Ovary (tissue), 9 donors: ENCODE data around the gene XYLT2. TPM values are rescaled to one million over a fixed set of nuclear protein-coding genes. Genes with fewer than 3 reads are reported as not detected.

Source experiments
- DNase-seq, 5 donors: peaks; one replicate each; pipeline ENCODE4 v3.0.0-alpha.2; 2019 to 2020
- H3K27ac ChIP-seq, 2 donors: fragments of 200-600 bp; one replicate each; pipeline versions ENCODE4 v1.5.1 to v1.8.0; 2019 to 2022
- H3K27me3 ChIP-seq: fragments of 200-600 bp; one replicate; pipeline ENCODE4 v1.8.0; 2022
- H3K36me3 ChIP-seq: fragments of 200-600 bp; sonication (generic); one replicate; pipeline ENCODE4 v1.5.1; 2019
- H3K4me1 ChIP-seq: one replicate; pipeline ENCODE4 v1.8.1; 2013; ENCODE audit warnings: mild to moderate bottlenecking, moderate library complexity; ENCODE audit not compliant: insufficient read depth
- H3K4me3 ChIP-seq: fragments of 200-600 bp; sonication (generic); one replicate; pipeline ENCODE4 v1.5.1; 2017
- H3K9me3 ChIP-seq, 2 donors: fragments of 200-600 bp in 1 of 2; sonication (generic) in 1 of 2; one replicate each; pipeline versions ENCODE4 v1.5.1 to v1.8.1; 2013 to 2019; ENCODE audit warnings: mild to moderate bottlenecking in 1 of 2, moderate library complexity in 1 of 2
- CTCF ChIP-seq, 3 donors: fragments of 450-650 bp in 2 of 3; fragments of 200-600 bp in 1 of 3; IDR thresholded peaks; one replicate each; pipeline versions ENCODE4 v1.5.1 to v1.8.0; 2016 to 2022; ENCODE audit warnings: antibody characterized with exemption in 3 of 3, mild to moderate bottlenecking in 1 of 3
- EP300 ChIP-seq: sonication (generic); formaldehyde crosslinking; IDR thresholded peaks from one replicate; pipeline ENCODE4 v1.6.1; 2017; ENCODE audit warnings: antibody characterized with exemption
- POLR2A ChIP-seq: fragments of 450-650 bp; IDR thresholded peaks from one replicate; pipeline ENCODE4 v1.6.1; 2017; ENCODE audit warnings: antibody characterized with exemption, mild to moderate bottlenecking, moderate library complexity
- whole genome bisulfite sequencing, 3 donors: extraction: QIAGEN DNeasy Blood & Tissue Kit in 1 of 3; methylation state at CpG; one replicate each; pipeline versions ENCODE4 v1.1.5 to v1.1.7; 2013 to 2017; 5-methylcytosine and 5-hydroxymethylcytosine counted together
- intact Hi-C, 4 donors: fragments of 100-400 bp; cut with DNase I; formaldehyde crosslinking; loops; one replicate each; pipeline versions ENCODE4 v1.11.0 to v1.15.1; 2022 to 2023
- polyA plus RNA-seq, 2 donors: library from polyadenylated mRNA; stranded (reverse); fragments of 200-250 nt in 1 of 2; fragments of 350-450 nt in 1 of 2; fragmentation: Illumina TruSeq in 1 of 2; extraction: RNeasy Lipid Tissue Mini Kit (QIAGEN cat#74804) in 1 of 2; gene quantifications; one replicate each; pipeline ENCODE4 v1.2.3, GENCODE V29; 2013 to 2014
- total RNA-seq, 7 donors: library from RNA; depleted of rRNA in 2 of 7; stranded (reverse); fragments of >200 nt in 2 of 7; fragmentation: NEBNext Ultra II Directional in 3 of 7; extraction: Animal tissue kit (Norgen Biotek cat#: 25700) in 3 of 7; gene quantifications; one replicate each; pipeline versions ENCODE4 v1.1.0 to v1.2.4, GENCODE V29; 2016 to 2023
- donor health status: DM: no; HTN: no; CAD: no; lungs with moderate emphysema.
- donor health status: DM: no; HTN: no; CAD: no.
- donor health status: Bipolar disorder and iron deficiency.
- donor health status: DM: yes; HTN: yes; CAD: no.
- donor health status: DM: no; HTN: no; CAD: no.
- donor health status: DM: yes; HTN: yes; CAD: no.

Gene XYLT2
- total and polyA plus RNA-seq, 9 donors: 5.2 to 34.1 (median 27.4) TPM

- no peaks in the 10 kb centered on the region for H3K9me3 ChIP-seq
- intact Hi-C loops: no loop called here
- WGBS, 3 donors: 88 to 92% (median 91%) methylated on average over 6 of the region's 6 CpGs
- no peaks in the 10 kb centered on the region for H3K4me1 ChIP-seq
- no peaks in the 10 kb centered on the region for H3K27me3 ChIP-seq
- no peaks in the 10 kb centered on the region for H3K36me3 ChIP-seq
- no peak overlapping the region for H3K27ac ChIP-seq
- TF ChIP-seq EP300: no peak
- no peak for TF ChIP-seq CTCF (IDR thresholded peaks at IDR 0.05)
- TF ChIP-seq POLR2A: no peak
- no peak overlapping the region for H3K4me3 ChIP-seq
- no peak for DNase-seq
Observed at GRCh38 chr17:50379351-50380132, 33.6 kb downstream of the XYLT2 start.

- H3K27me3 ChIP-seq: no peaks in the 10 kb centered on the region
Observed at GRCh38 chr17:50380369-50381259, 34.7 kb downstream of the XYLT2 start.

GRCh38 chr17:50381260-50381815 lies 35.4 kb downstream of the XYLT2 start:
- Histone ChIP-seq H3K27ac (no peak overlapping the region), H3K36me3 (no peaks in the 10 kb centered on the region), H3K4me3 (no peak overlapping the region), H3K4me1 (no peaks in the 10 kb centered on the region), H3K9me3 (no peaks in the 10 kb centered on the region), H3K27me3 (no peaks in the 10 kb centered on the region)
- TF ChIP-seq POLR2A (no peak), EP300 (no peak), CTCF (IDR thresholded peaks at IDR 0.05) (no peak)
- no peak for DNase-seq
- intact Hi-C loops: no loop called here
- WGBS, 3 donors: 82 to 87% (median 83%) methylated on average over 7 of the region's 7 CpGs

More at GRCh38 chr17:50380369-50381259, 34.7 kb downstream of the XYLT2 start:
- Histone ChIP-seq H3K36me3 (no peaks in the 10 kb centered on the region), H3K4me1 (no peaks in the 10 kb centered on the region), H3K9me3 (no peaks in the 10 kb centered on the region), H3K4me3 (no peak overlapping the region), H3K27ac (no peak overlapping the region)
- 80 to 88% (median 86%) methylated on average over 13 of the region's 13 CpGs for WGBS, 3 donors
- intact Hi-C loops: no loop called here
- TF ChIP-seq CTCF (IDR thresholded peaks at IDR 0.05) (no peak), POLR2A (no peak), EP300 (no peak)
- DNase-seq: no peak

GRCh38 chr17:50381920-50382319 lies 36.0 kb downstream of the XYLT2 start:
- WGBS, 3 donors: 44 to 53% (median 50%) methylated on average over 3 of the region's 3 CpGs
- TF ChIP-seq CTCF (IDR thresholded peaks at IDR 0.05): no peak
- TF ChIP-seq POLR2A: no peak
- no peak for TF ChIP-seq EP300
- intact Hi-C loops: no loop called here

More at GRCh38 chr17:50381920-50382319, 36.0 kb downstream of the XYLT2 start:
- no peaks in the 10 kb centered on the region for H3K9me3 ChIP-seq
- DNase-seq: no peak
- H3K4me3 ChIP-seq: no peak overlapping the region
- H3K27ac ChIP-seq: no peak overlapping the region
- no peaks in the 10 kb centered on the region for H3K36me3 ChIP-seq
- peaks cover 2% of the 10 kb centered on the region for H3K4me1 ChIP-seq
- H3K27me3 ChIP-seq: no peaks in the 10 kb centered on the region
